HCT116 (cell line): Measurements from ENCODE around the gene PPM1M. TPM values are rescaled to one million over a fixed set of nuclear protein-coding genes. Genes with fewer than 3 reads are reported as not detected.

Source experiments
- ATAC-seq: fragments of 200-7000 bp; cut with Tn5 transposase; 2 replicates; pipeline ENCODE4 v1.9.1; 2020; ENCODE audit warnings: mild to moderate bottlenecking, moderate library complexity
- BruUV-seq: library from RNA; stranded (reverse); fragments of 400-500 nt; replicated peaks from 2 replicates; lab custom pipeline; 2021; lab: Mats Ljungman, UMichigan
- CTCF ChIA-PET: fragments of 300-600 bp; sonication (Branson Sonifier 250); formaldehyde crosslinking; loops from one replicate; lab custom pipeline; 2021; ENCODE audit warnings: antibody characterized with exemption; lab: Charles Lee
- POLR2A ChIA-PET: fragments of 300-600, 350-600 bp; sonication (Branson Sonifier 250); formaldehyde crosslinking; loops from one replicate; lab custom pipeline; 2021; ENCODE audit warnings: antibody characterized with exemption; lab: Charles Lee
- RAD21 ChIA-PET, 2 experiments: fragments of 300-600 bp; sonication (Branson Sonifier 250); formaldehyde crosslinking; loops; one replicate each; lab custom pipeline; 2023; ENCODE audit warnings: low total read pairs in 2 of 2; ENCODE audit not compliant: uncharacterized antibody in 2 of 2, unreplicated experiment in 2 of 2, low non-redundant PET in 1 of 2; lab: Charles Lee
- DNase-seq: peaks from one replicate; pipeline ENCODE4 v3.0.0-alpha.2; 2010; ENCODE audit warnings: low read depth, low spot score
- H2AFZ ChIP-seq: fragments of 200-600 bp; shearing (Covaris generic), sonication (generic); 2 replicates; pipeline ENCODE4 v1.6.1; 2017; ENCODE audit warnings: low read depth, mixed run types, mixed read lengths, antibody characterized with exemption, low read length; ENCODE audit not compliant: poor library complexity, severe bottlenecking
- H3K27ac ChIP-seq: 2 replicates; pipeline ENCODE4 v1.5.1; 2012; ENCODE audit warnings: low read depth, low read length
- H3K27me3 ChIP-seq: fragments of 200-600 bp; sonication (generic); 2 replicates; pipeline ENCODE4 v1.6.1; 2016; ENCODE audit warnings: mixed run types, low read length, mixed read lengths; ENCODE audit not compliant: insufficient read depth
- H3K36me3 ChIP-seq, 2 experiments: fragments of 200-500 bp in 1 of 2; fragments of 200-600 bp in 1 of 2; sonication (Bioruptor generic) in 1 of 2; sonication (generic) in 1 of 2; 2 replicates each; pipeline versions ENCODE4 v1.5.1 to v1.6.1; 2014 to 2016; ENCODE audit warnings: low read length in 2 of 2, inconsistent platforms in 1 of 2, mixed read lengths in 1 of 2, mixed run types in 1 of 2; ENCODE audit not compliant: insufficient read depth in 2 of 2, control insufficient read depth in 1 of 2
- H3K4me1 ChIP-seq, 2 experiments: fragments of 200-600 bp in 1 of 2; sonication (generic) in 1 of 2; 2 replicates each; pipeline versions ENCODE4 v1.5.1 to v1.6.1; 2012 to 2017; ENCODE audit warnings: low read length in 2 of 2, inconsistent platforms in 1 of 2, mild to moderate bottlenecking in 1 of 2, mixed read lengths in 1 of 2, mixed run types in 1 of 2, moderate library complexity in 1 of 2; ENCODE audit not compliant: insufficient read depth in 2 of 2, control insufficient read depth in 1 of 2
- H3K4me2 ChIP-seq: fragments of 200-600 bp; sonication (generic); 2 replicates; pipeline ENCODE4 v1.6.1; 2017; ENCODE audit warnings: mixed run types, low read length, mixed read lengths
- H3K4me3 ChIP-seq, 2 experiments: fragments of 200-600 bp in 1 of 2; sonication (generic) in 1 of 2; replicated peaks in 1 of 2; 2 replicates each; pipeline ENCODE4 v1.5.1; 2011 to 2016; ENCODE audit warnings: low read length in 2 of 2, control low read depth in 1 of 2, low read depth in 1 of 2, mild to moderate bottlenecking in 1 of 2, mixed read lengths in 1 of 2, mixed run types in 1 of 2
- H3K79me2 ChIP-seq: fragments of 200-600 bp; sonication (generic); 2 replicates; pipeline ENCODE4 v1.6.1; 2017; ENCODE audit warnings: mild to moderate bottlenecking, mixed run types, low read length, moderate library complexity, mixed read lengths; ENCODE audit not compliant: insufficient read depth
- H3K9ac ChIP-seq: fragments of 200-600 bp; sonication (generic); 2 replicates; pipeline ENCODE4 v1.6.1; 2016; ENCODE audit warnings: low read length, mixed read lengths
- H3K9me2 ChIP-seq: fragments of 200-600 bp; sonication (generic), shearing (Covaris generic); 2 replicates; pipeline ENCODE4 v1.6.1; 2017; ENCODE audit warnings: mixed run types, mild to moderate bottlenecking, moderate library complexity; ENCODE audit not compliant: insufficient read depth
- H3K9me3 ChIP-seq, 2 experiments: fragments of 200-500 bp in 1 of 2; fragments of 200-600 bp in 1 of 2; sonication (Bioruptor generic) in 1 of 2; sonication (generic) in 1 of 2; 2 replicates each; pipeline ENCODE4 v1.6.1; 2014 to 2017; ENCODE audit warnings: low read length in 2 of 2, mixed read lengths in 2 of 2, inconsistent platforms in 1 of 2, low read depth in 1 of 2, mild to moderate bottlenecking in 1 of 2, mixed run types in 1 of 2, moderate library complexity in 1 of 2; ENCODE audit not compliant: control insufficient read depth in 1 of 2, insufficient read depth in 1 of 2
- H4K20me1 ChIP-seq: fragments of 200-600 bp; sonication (generic), shearing (Covaris generic); 2 replicates; pipeline ENCODE4 v1.6.1; 2017; ENCODE audit warnings: mixed run types, mild to moderate bottlenecking, moderate library complexity; ENCODE audit not compliant: insufficient read depth
- CBX3 ChIP-seq: IDR thresholded peaks from 2 replicates; pipeline ENCODE4 v1.6.1; 2012; ENCODE audit warnings: low read depth
- CEBPB ChIP-seq: IDR thresholded peaks from 2 replicates; pipeline ENCODE4 v1.6.1; 2012; ENCODE audit warnings: low read depth
- CTCF ChIP-seq, 3 experiments: fragments of 200-600 bp in 1 of 3; sonication (generic) in 1 of 3; IDR thresholded peaks in 2 of 3; conservative IDR thresholded peaks in 1 of 3; 2 replicates each; pipeline ENCODE4 v1.5.1; 2012 to 2017; ENCODE audit warnings: low read depth in 2 of 3, low read length in 2 of 3, antibody characterized with exemption in 1 of 3, borderline replicate concordance in 1 of 3, control low read depth in 1 of 3, mild to moderate bottlenecking in 1 of 3, mixed read lengths in 1 of 3, mixed run types in 1 of 3, moderate library complexity in 1 of 3; ENCODE audit not compliant: insufficient read depth in 1 of 3
- EZH2 ChIP-seq: fragments of 200-600 bp; sonication (generic); IDR thresholded peaks from 2 replicates; pipeline ENCODE4 v1.6.1; 2017; ENCODE audit warnings: antibody characterized with exemption, mixed run types
- FOSL1 ChIP-seq: IDR thresholded peaks from 2 replicates; pipeline ENCODE4 v1.6.1; 2012; ENCODE audit warnings: low read depth
- JUND ChIP-seq: IDR thresholded peaks from 2 replicates; pipeline ENCODE4 v1.6.1; 2012
- RAD21 ChIP-seq: IDR thresholded peaks from 2 replicates; pipeline ENCODE4 v1.6.1; 2012; ENCODE audit warnings: low read depth, mild to moderate bottlenecking
- SIN3A ChIP-seq: IDR thresholded peaks from 2 replicates; pipeline ENCODE4 v1.6.1; 2012; ENCODE audit warnings: low read depth
- SRF ChIP-seq: IDR thresholded peaks from 2 replicates; pipeline ENCODE4 v1.6.1; 2012; ENCODE audit warnings: low read depth
- YY1 ChIP-seq: IDR thresholded peaks from 2 replicates; pipeline ENCODE4 v1.6.1; 2011; ENCODE audit warnings: low read length, low read depth, moderate library complexity, mild to moderate bottlenecking; ENCODE audit not compliant: insufficient replicate concordance; ENCODE audit errors: extremely low read depth
- intact Hi-C: fragments of 100-400 bp; cut with micrococcal nuclease; formaldehyde crosslinking; loops from 2 replicates; pipeline ENCODE4 v1.10.0; 2022
- total RNA-seq: library from RNA; stranded (reverse); gene quantifications from one replicate; pipeline ENCODE4 v1.2.1, GENCODE V29; 2021; ENCODE audit not compliant: unreplicated experiment
- TF ChIP-seq, protein P1 (sequence below): IDR thresholded peaks from 2 replicates; pipeline ENCODE4 v1.6.1; 2012
- TF ChIP-seq, protein P2 (sequence below): IDR thresholded peaks from 2 replicates; pipeline ENCODE4 v1.6.1; 2011; ENCODE audit warnings: mild to moderate bottlenecking, low read length, moderate library complexity; ENCODE audit not compliant: insufficient replicate concordance; ENCODE audit errors: extremely low read depth

PPM1M gene
- total RNA-seq, 1 experiment from 2014 or later = 16.6 TPM

- Histone ChIP-seq H3K4me3 (no peak overlapping the region), H3K9me3 (no peaks in the 10 kb centered on the region), H3K4me1 (peaks cover 0 to 5% of the 10 kb centered on the region in 2 experiments; a peak in 2 of 4 replicates), H4K20me1 (peaks cover 26% of the 10 kb centered on the region; the same call in 1 of the 2 replicates), H3K36me3 (peaks cover 49 to 66% of the 10 kb centered on the region in 2 experiments), H3K79me2 (peaks cover 97% of the 10 kb centered on the region), H3K9me2 (no peaks in the 10 kb centered on the region), H3K9ac (no peak overlapping the region)
- ChIA-PET CTCF (no interaction called here), RAD21 (no interaction called here), POLR2A (no interaction called here)
- intact Hi-C loops = no loop called here
- DNase-seq = no peak
- TF ChIP-seq, protein P1, sequence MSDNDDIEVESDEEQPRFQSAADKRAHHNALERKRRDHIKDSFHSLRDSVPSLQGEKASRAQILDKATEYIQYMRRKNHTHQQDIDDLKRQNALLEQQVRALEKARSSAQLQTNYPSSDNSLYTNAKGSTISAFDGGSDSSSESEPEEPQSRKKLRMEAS = no peak
- TF ChIP-seq RAD21 (no peak), CEBPB (no peak), SIN3A (no peak), CTCF (IDR thresholded peaks at IDR 0.05 in 2 of 3, conservative IDR thresholded peaks at IDR 0.05 in 1 of 3; ENCODE audit: borderline replicate concordance in 1 of 3, insufficient read depth in 1 of 3, low read depth in 2 of 3, low read length in 2 of 3) (no peak), CBX3 (no peak), SRF (no peak), JUND (no peak), EZH2 (no peak), YY1 (no peak), FOSL1 (no peak)
- TF ChIP-seq, protein P2, sequence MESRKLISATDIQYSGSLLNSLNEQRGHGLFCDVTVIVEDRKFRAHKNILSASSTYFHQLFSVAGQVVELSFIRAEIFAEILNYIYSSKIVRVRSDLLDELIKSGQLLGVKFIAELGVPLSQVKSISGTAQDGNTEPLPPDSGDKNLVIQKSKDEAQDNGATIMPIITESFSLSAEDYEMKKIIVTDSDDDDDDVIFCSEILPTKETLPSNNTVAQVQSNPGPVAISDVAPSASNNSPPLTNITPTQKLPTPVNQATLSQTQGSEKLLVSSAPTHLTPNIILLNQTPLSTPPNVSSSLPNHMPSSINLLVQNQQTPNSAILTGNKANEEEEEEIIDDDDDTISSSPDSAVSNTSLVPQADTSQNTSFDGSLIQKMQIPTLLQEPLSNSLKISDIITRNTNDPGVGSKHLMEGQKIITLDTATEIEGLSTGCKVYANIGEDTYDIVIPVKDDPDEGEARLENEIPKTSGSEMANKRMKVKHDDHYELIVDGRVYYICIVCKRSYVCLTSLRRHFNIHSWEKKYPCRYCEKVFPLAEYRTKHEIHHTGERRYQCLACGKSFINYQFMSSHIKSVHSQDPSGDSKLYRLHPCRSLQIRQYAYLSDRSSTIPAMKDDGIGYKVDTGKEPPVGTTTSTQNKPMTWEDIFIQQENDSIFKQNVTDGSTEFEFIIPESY = no peak
- TF ChIP-seq, all 23 proteins: peak for 0
- ATAC-seq = no peak
- Histone ChIP-seq H3K27ac (no peak overlapping the region), H3K4me2 (no peak overlapping the region), H3K27me3 (no peaks in the 10 kb centered on the region), H2AFZ (no peak overlapping the region)
- no TSS peak for BruUV-seq
Observed at GRCh38 chr3:52269776-52270175, 24.2 kb downstream of the PPM1M start.
